Ovary (tissue), 3 donors: Measurements from ENCODE around the gene GABRB3.

Experiments used
- CTCF ChIP-seq, 3 donors: fragments of 450-650 bp in 2 of 3; fragments of 200-600 bp in 1 of 3; IDR thresholded peaks; one replicate each; pipeline versions ENCODE4 v1.5.1 to v1.8.0; 2016 to 2022; ENCODE audit warnings: antibody characterized with exemption in 3 of 3, mild to moderate bottlenecking in 1 of 3
- EP300 ChIP-seq: sonication (generic); formaldehyde crosslinking; IDR thresholded peaks from one replicate; pipeline ENCODE4 v1.6.1; 2017; ENCODE audit warnings: antibody characterized with exemption
- POLR2A ChIP-seq: fragments of 450-650 bp; IDR thresholded peaks from one replicate; pipeline ENCODE4 v1.6.1; 2017; ENCODE audit warnings: antibody characterized with exemption, mild to moderate bottlenecking, moderate library complexity
- donor health status: DM: no; HTN: no; CAD: no.

GRCh38 chr15:26640601-26641000, 132.3 kb downstream of the GABRB3 start:
- no peak for TF ChIP-seq POLR2A
- TF ChIP-seq CTCF (IDR thresholded peaks at IDR 0.05): no peak
- no peak for TF ChIP-seq EP300
